ENCODE results near the gene LPAR6.

- no peak for TF ChIP-seq CTCF (IDR thresholded peaks at IDR 0.05; ENCODE audit: low read length)
- TF ChIP-seq EZH2 (IDR thresholded peaks at IDR 0.05; ENCODE audit: borderline replicate concordance, low read length), result no peak
Observed at GRCh38 chr13:48377857-48378256, 35.1 kb downstream of the LPAR6 start.

Measured in OCI-LY1 (cell line).